Caco-2 (cell line): ENCODE data around the gene SCN4A. TPM values are rescaled to one million over a fixed set of nuclear protein-coding genes. Genes with fewer than 3 reads are reported as not detected.
"Not testable (repeated sequence)": the region's sequence is repeated elsewhere in the genome, so short reads cannot be mapped to it uniquely, and the experiment has no call there.

ENCODE experiments used
- BruUV-seq: library from RNA; stranded (reverse); fragments of 400-500 nt; replicated peaks from 2 replicates; lab custom pipeline; 2021; lab: Mats Ljungman, UMichigan
- CTCF ChIA-PET: fragments of 300-600 bp; sonication (Branson Sonifier 250); formaldehyde crosslinking; loops from one replicate; lab custom pipeline; 2022; ENCODE audit warnings: antibody characterized with exemption; lab: Charles Lee
- POLR2A ChIA-PET: fragments of 300-600 bp; sonication (Branson Sonifier 250); formaldehyde crosslinking; loops from one replicate; lab custom pipeline; 2022; ENCODE audit warnings: antibody characterized with exemption; lab: Charles Lee
- DNase-seq, 2 experiments: peaks; one replicate each; pipeline versions ENCODE4 v3.0.0 to v3.0.0-alpha.2; 2020 to 2022
- H3K27me3 ChIP-seq: replicated peaks from 2 replicates; pipeline ENCODE4 v1.6.0; 2011; ENCODE audit warnings: low read length; ENCODE audit not compliant: control insufficient read depth, insufficient read depth
- H3K36me3 ChIP-seq: 2 replicates; pipeline ENCODE4 v1.5.1; 2011; ENCODE audit warnings: low read length; ENCODE audit not compliant: control insufficient read depth, insufficient read depth
- H3K4me1 ChIP-seq: fragments of 250-450 bp; sonication (Bioruptor Pico); 2 replicates; pipeline ENCODE4 v1.5.1; 2020; ENCODE audit warnings: mild to moderate bottlenecking
- H3K4me3 ChIP-seq: 2 replicates; pipeline ENCODE4 v1.5.1; 2011; ENCODE audit warnings: low read depth, mild to moderate bottlenecking, control low read depth, low read length
- H3K9me3 ChIP-seq: fragments of 250-450 bp; sonication (Bioruptor Pico); 2 replicates; pipeline ENCODE4 v1.5.1; 2020; ENCODE audit warnings: mild to moderate bottlenecking, moderate library complexity
- H3K27ac Mint-ChIP-seq: one replicate; pipeline ENCODE4 v1.8.0; 2022; ENCODE audit warnings: mixed read lengths; ENCODE audit not compliant: unreplicated experiment
- H3K27me3 Mint-ChIP-seq: one replicate; pipeline ENCODE4 v1.8.0; 2022; ENCODE audit warnings: mixed read lengths; ENCODE audit not compliant: insufficient read depth, unreplicated experiment
- H3K36me3 Mint-ChIP-seq: one replicate; pipeline ENCODE4 v1.8.0; 2022; ENCODE audit warnings: mild to moderate bottlenecking, mixed read lengths; ENCODE audit not compliant: insufficient read depth, unreplicated experiment
- H3K4me1 Mint-ChIP-seq: one replicate; pipeline ENCODE4 v1.8.0; 2022; ENCODE audit warnings: low read depth, mixed read lengths; ENCODE audit not compliant: unreplicated experiment
- H3K4me3 Mint-ChIP-seq: one replicate; pipeline ENCODE4 v1.8.0; 2022; ENCODE audit warnings: mild to moderate bottlenecking, moderate library complexity, mixed read lengths; ENCODE audit not compliant: unreplicated experiment
- H3K9me3 Mint-ChIP-seq: one replicate; pipeline ENCODE4 v1.8.0; 2022; ENCODE audit warnings: mixed read lengths; ENCODE audit not compliant: unreplicated experiment
- CTCF ChIP-seq, 2 experiments: fragments of 200-600 bp in 1 of 2; IDR thresholded peaks; 1 replicate in 1 of 2; 2 replicates in 1 of 2; pipeline versions ENCODE4 v1.5.1 to v1.8.0; 2011 to 2022; ENCODE audit warnings: antibody characterized with exemption in 1 of 2, control low read depth in 1 of 2, inconsistent platforms in 1 of 2, low read depth in 1 of 2, low read length in 1 of 2, mild to moderate bottlenecking in 1 of 2, moderate library complexity in 1 of 2; ENCODE audit not compliant: insufficient read depth in 1 of 2, severe bottlenecking in 1 of 2, unreplicated experiment in 1 of 2
- intact Hi-C: fragments of 100-400 bp; cut with micrococcal nuclease; formaldehyde crosslinking; loops from one replicate; pipeline ENCODE4 v1.10.0; 2022; ENCODE audit not compliant: unreplicated experiment
- total RNA-seq: library from RNA; stranded (reverse); gene quantifications from 2 replicates; pipeline ENCODE4 v1.2.3, GENCODE V29; 2022

The SCN4A gene
- total RNA-seq, 1 experiment from 2014 or later: not detected

- H3K36me3 ChIP-seq, H3K4me3 Mint-ChIP-seq, H3K9me3 Mint-ChIP-seq, H3K27me3 ChIP-seq, POLR2A ChIA-PET, H3K4me3 ChIP-seq, H3K27ac Mint-ChIP-seq, H3K4me1 Mint-ChIP-seq, H3K36me3 Mint-ChIP-seq, H3K9me3 ChIP-seq, H3K4me1 ChIP-seq, intact Hi-C loops, BruUV-seq: not testable (repeated sequence)
- DNase-seq: peak in 1 of 2 experiments; percentile 39
- H3K27me3 Mint-ChIP-seq: peaks cover 11% of the 10 kb centered on the region
- CTCF ChIA-PET: interaction anchor here (1.0 to 1.2 kb wide), 2 partner anchors 38 to 47 kb away, joined by 3 to 5 read pairs; no protein-coding TSS in a partner anchor
- TF ChIP-seq CTCF (IDR thresholded peaks at IDR 0.05; ENCODE audit: insufficient read depth in 1 of 2, low read depth in 1 of 2, low read length in 1 of 2, severe bottlenecking in 1 of 2, unreplicated experiment in 1 of 2): peak; percentile 6 to 35
Measured at GRCh38 chr17:63903787-63904201, 68.9 kb downstream of the SCN4A start.

GRCh38 chr17:63901971-63902370 lies 70.7 kb downstream of the SCN4A start:
- DNase-seq, H3K4me3 Mint-ChIP-seq, H3K36me3 ChIP-seq, H3K36me3 Mint-ChIP-seq, H3K27me3 ChIP-seq, H3K4me1 Mint-ChIP-seq, H3K4me3 ChIP-seq, BruUV-seq, intact Hi-C loops, H3K4me1 ChIP-seq, POLR2A ChIA-PET, H3K9me3 ChIP-seq, H3K27ac Mint-ChIP-seq, H3K9me3 Mint-ChIP-seq: not testable (repeated sequence)
- peaks cover 15% of the 10 kb centered on the region for H3K27me3 Mint-ChIP-seq
- CTCF ChIA-PET: interaction anchor here (1.7 to 1.8 kb wide), 2 partner anchors 45 to 232 kb away, joined by 4 to 5 read pairs; no protein-coding TSS in a partner anchor

GRCh38 chr17:63898899-63899798 lies 73.6 kb downstream of the SCN4A start:
- H3K27me3 ChIP-seq, intact Hi-C loops, POLR2A ChIA-PET, BruUV-seq, H3K9me3 Mint-ChIP-seq, H3K9me3 ChIP-seq, H3K4me1 ChIP-seq, H3K4me1 Mint-ChIP-seq, DNase-seq, H3K4me3 Mint-ChIP-seq, H3K36me3 Mint-ChIP-seq, H3K27ac Mint-ChIP-seq, H3K36me3 ChIP-seq, H3K4me3 ChIP-seq: not testable (repeated sequence)
- H3K27me3 Mint-ChIP-seq: peaks cover 19% of the 10 kb centered on the region
- CTCF ChIA-PET: interaction anchor here (1.2 kb wide), 1 partner anchor 20 kb away, joined by 4 read pairs; the partner anchor contains the start of gene GH1

GRCh38 chr17:63896524-63897354 lies 76.0 kb downstream of the SCN4A start, which contains the start of gene CSH1:
TSS of gene CSH1 (minus strand) at chr17:63896574. CDS start at chr17:63896511, 63 bp downstream.
- H3K4me1 ChIP-seq, H3K4me3 Mint-ChIP-seq, BruUV-seq, DNase-seq, H3K36me3 ChIP-seq, H3K4me1 Mint-ChIP-seq, H3K9me3 Mint-ChIP-seq, intact Hi-C loops, H3K27me3 ChIP-seq, CTCF ChIA-PET, H3K4me3 ChIP-seq, H3K27ac Mint-ChIP-seq, POLR2A ChIA-PET, H3K9me3 ChIP-seq, H3K36me3 Mint-ChIP-seq: not testable (repeated sequence)
- H3K27me3 Mint-ChIP-seq: peaks cover 21% of the 10 kb centered on the region

GRCh38 chr17:63894821-63895220 lies 77.9 kb downstream of the SCN4A start:
- H3K27me3 ChIP-seq, intact Hi-C loops, H3K36me3 Mint-ChIP-seq, CTCF ChIA-PET, H3K4me1 Mint-ChIP-seq, H3K36me3 ChIP-seq, H3K9me3 Mint-ChIP-seq, POLR2A ChIA-PET, H3K4me3 Mint-ChIP-seq, H3K9me3 ChIP-seq, H3K27ac Mint-ChIP-seq, H3K4me1 ChIP-seq, BruUV-seq, H3K4me3 ChIP-seq: not testable (repeated sequence)
- peak in 1 of 2 experiments; percentile 9 for DNase-seq
- peaks cover 17% of the 10 kb centered on the region for H3K27me3 Mint-ChIP-seq
